Raji (cell line): Measurements from ENCODE around the gene SYNPR.

ENCODE experiments used
- POLR2A ChIP-seq: IDR thresholded peaks from 2 replicates; pipeline ENCODE4 v1.6.1; 2011; ENCODE audit warnings: low read depth, low read length, control low read depth; ENCODE audit not compliant: insufficient read depth

The SYNPR gene

DNA sequence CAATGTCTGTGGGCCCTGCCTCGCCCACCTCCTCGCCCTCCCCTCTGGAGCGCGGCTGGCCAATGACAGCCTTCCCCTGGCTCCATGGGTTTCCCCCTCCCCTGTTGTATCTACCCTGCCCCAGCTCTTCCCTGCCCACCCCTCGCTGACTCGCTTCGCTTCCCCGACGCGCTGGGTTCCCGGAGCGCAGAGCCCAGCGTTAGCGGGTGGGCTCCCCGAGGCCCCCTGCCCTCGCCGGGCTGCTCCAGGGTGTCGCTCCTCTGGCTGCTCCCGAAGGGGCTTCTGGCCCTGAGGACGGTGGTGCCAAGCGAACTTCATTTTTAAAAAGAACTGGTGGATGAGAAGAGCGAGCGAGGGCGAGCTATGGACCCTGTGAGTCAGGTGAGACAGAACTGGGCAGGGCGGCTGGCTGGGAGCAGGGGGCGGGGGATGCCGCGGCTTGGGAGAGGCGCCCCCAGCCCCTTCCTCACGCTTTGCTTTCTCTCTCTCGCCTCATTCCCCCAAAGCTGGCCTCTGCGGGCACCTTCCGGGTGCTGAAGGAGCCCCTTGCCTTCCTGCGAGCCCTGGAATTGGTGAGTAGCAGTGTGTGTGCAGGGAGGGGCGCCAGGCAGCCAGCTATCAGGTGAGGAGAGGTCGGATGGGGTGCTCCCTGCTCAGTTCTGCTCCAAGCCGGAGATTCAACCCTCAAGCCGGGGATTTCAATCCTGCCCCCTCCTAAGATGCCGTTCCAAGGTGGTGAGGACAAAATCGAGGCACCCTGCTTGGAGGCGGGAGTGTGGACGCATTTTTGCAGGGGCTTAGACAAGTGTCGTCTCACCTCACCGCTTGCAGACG lies at the start of gene SYNPR:
Gene SYNPR, plus strand, starts transcription at position 138 of the 834 bp plus-strand sequence.
- no peak for TF ChIP-seq POLR2A

- TF ChIP-seq POLR2A: no peak
Measured at GRCh38 chr3:63228677-63229076, 49.4 kb upstream of the SYNPR start.

DNA sequence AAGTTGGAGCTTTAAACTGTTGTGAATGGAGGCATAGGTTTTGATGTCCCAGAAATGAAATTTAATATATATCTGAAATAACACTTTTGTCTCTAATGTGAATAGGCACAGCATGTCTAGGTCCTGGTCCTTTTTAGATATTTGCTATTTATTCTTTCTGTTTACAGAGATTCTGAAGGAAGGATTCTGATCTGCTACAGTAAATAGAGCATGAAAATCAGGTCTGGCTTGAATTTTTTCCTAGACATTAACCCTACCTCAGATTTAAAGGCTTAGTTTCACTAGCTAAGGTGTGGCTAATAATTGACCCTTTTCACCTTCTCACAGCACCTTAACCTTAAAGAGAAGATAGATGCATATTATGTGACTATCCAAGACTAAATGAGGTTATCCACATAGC lies 48.0 kb upstream of the SYNPR start:
- TF ChIP-seq POLR2A: no peak

DNA sequence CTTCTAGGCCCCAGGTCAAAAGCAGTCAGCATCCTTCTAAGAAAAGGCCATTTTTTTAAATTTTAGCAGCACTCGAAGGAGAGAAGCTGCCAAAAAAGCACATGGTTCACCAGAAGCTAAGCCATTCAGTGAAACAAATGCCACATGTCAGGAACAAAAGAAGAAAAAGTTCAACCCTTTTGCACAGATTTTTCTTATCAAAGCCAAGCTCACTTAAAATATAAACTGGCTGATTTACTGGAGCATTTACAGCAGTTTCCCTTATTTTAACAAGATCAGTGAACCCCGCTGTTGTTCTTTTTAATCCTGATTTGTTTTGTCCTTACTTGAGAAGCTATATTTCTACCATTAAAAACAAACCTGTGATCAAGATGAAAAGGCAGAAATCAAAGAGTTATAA lies 46.5 kb upstream of the SYNPR start:
- TF ChIP-seq POLR2A: no peak

DNA sequence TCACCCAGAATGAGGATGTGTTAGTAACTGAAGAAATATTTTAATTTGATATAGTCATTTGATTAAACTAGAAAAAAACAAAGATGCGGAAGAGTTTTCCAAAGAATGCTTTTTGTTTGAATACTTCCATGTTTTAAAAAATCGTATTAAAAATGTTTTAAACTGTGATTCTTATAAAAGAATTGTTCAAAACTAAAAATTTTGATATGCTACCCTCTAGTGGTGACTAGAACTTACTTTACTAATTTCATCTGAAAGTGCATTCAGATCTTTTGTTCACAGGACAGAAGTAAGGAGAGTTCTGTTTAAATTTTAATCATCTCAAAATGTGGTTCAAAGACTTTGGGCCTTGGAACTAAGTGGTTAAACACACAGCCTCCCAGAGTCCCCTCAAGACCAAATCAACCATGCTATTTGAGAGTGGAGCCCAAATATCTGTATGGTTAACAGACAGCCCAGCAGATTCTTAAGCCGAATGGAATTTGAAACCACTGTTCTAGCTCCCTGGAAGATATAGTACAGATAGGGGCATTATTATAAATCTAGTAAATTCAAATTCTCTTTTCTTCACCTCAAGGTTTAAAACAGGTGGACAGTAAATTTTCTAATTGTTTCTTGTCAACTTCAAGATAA lies 45.2 kb upstream of the SYNPR start:
- TF ChIP-seq POLR2A: no peak

- no peak for TF ChIP-seq POLR2A
Measured at GRCh38 chr3:63240381-63240902, 37.7 kb upstream of the SYNPR start.

- no peak for TF ChIP-seq POLR2A
Measured at GRCh38 chr3:63242124-63242523, 36.0 kb upstream of the SYNPR start.

GRCh38 chr3:63244486-63244885 lies 33.6 kb upstream of the SYNPR start:
- no peak for TF ChIP-seq POLR2A

DNA sequence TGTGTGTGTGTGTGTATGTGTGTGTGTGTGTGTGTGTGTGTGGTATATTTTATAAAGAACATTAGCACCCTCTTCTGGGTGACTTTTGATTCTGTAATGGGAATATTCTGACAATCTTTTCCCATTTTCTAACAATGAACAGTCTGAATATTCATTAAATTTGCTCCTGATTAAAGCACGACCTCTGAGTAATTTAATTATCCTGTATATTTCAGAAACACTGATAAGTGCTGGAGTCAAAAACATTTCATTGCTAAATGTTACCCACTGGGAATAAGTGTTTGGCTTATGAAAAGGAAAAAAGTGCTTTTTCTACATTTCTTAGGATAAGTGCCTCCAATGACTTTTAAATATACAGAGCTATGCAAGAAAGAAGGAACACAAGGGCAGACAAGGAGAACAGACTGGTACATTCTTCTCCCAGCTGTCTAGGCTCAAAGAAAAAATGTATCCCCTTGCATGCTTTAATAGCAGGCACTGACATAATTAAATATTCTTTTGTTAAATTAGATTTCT lies 32.3 kb upstream of the SYNPR start:
- TF ChIP-seq POLR2A: no peak

DNA sequence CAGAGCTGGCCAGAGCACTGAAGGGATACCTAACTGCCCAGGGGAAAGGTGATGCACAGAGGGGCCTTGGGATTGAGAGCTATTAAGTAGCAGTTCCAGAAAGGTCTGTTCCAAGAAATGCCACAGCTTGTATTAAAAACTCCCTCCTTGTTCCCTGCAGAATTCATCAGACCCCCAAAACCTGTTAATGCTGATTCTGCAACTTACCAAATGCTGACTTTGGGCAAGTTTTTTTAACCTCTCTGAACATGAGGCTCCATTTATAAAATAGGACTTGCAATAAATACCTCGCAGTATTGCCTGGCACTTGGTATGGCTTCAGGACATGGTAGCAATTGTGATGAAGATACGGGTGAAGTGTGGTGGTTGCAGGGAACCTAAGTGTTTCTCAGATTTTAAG lies 30.1 kb upstream of the SYNPR start:
- no peak for TF ChIP-seq POLR2A

DNA sequence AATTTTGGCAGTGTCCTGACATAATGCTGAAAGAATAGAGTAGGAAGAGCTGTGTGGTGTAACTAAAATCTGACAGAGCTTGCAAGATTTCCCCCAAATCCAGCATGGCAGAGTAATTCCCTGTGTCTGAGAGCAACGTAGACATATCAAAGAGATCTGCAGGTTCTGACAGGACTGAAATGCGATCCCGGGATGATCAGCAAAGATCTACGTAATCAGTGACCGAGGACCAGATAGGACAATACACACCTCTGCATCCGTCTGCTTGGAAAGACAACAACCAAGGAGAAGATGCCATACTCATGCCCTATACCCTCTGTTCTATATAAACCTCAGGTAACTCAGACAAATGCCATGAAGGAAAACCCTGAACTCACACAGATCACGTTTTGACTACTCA lies 26.6 kb upstream of the SYNPR start:
- TF ChIP-seq POLR2A: no peak

- TF ChIP-seq POLR2A: no peak
Measured at GRCh38 chr3:63264716-63265115, 13.4 kb upstream of the SYNPR start.

DNA sequence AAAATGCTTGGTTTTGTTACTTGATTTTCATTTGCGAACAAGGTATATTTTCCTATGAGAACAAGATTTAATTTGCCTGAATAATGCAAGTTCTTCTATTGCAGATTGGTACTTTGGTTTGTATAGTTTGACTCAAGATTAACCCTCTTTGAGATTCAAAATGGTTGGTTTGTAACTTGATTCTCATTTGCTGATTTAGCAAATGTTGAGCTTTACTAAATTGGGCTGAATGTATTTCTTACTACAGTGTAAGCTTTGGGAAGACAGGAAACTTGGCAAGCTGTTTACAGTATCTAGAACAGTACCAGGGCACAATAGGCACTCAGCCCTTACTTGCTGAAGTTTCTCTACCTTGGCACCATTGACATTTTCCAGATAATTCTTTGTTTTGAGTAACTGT lies 3.7 kb upstream of the SYNPR start:
- TF ChIP-seq POLR2A: no peak

DNA sequence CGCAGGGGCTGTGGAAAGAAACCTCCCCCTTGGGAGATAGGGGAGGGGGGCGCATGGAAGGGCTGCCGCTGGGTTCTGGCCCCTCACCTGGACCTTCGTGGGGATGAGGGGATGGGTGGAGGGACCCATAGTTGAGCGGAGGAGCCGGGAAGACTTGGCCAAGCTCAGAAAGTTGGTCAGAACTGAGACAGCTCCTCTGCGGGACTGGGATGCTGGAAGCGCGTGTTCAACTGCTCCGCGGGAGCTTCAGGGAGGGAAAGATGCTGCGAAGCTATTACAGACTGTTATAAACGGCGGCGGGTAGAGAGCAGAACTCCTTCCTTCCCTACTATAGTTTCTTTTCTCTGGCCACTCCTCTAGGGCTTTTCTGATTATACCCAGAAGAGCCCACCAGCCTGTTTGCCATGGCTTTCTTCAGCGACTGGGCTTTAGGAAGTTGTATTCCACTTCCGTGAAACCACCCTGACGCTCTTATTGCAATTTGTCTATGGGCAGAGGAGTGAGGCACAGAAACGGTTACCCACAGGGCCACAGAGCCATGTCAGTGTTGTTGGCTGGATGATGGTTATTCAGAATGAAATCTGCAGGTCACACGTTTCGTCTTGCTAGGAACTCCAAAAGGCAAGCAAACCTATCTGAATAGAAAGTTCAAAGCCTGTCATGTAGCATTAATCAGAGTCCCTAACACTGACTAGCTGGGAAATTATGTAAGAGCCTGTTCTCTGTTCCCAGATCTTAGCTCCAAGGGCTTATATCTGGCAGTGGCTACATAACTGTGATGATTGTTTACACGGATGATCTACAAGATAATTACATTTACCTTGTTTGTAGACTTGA lies 1.1 kb downstream of the SYNPR start:
- no peak for TF ChIP-seq POLR2A

DNA sequence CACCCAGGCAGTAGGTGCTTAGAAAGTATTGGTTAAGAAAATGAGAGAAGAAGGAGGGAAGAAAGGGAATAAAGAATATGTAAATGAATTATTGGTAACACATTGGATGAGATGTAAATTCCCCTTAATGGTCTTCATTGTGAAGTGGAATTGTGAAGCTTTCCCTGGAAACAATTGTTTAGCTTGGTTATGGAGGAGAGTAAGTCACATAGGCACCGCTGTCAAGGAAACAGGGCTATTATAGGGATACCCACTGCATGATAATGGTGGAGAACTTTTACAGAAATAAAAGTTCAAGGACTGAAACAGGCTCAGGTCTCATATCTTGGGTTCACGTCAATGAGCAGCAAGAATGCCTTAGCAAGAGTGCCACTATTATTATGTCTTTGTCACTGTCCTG lies 9.5 kb downstream of the SYNPR start:
- no peak for TF ChIP-seq POLR2A
